ENCODE data around the gene CNDP2. TPM values are rescaled to one million over a fixed set of nuclear protein-coding genes. Genes with fewer than 3 reads are reported as not detected.

CNDP2 gene
- total RNA-seq, 1 donor from 2014 or later: 177 TPM

- Mint-ChIP-seq H3K9me3 (no peaks in the 10 kb centered on the region), H3K27ac (no peak overlapping the region), H3K36me3 (ENCODE audit: low read depth) (no peaks in the 10 kb centered on the region)
Measured at GRCh38 chr18:74480149-74480651, 16.0 kb upstream of the CNDP2 start.

GRCh38 chr18:74482697-74483096, 13.5 kb upstream of the CNDP2 start:
- Mint-ChIP-seq H3K9me3 (no peaks in the 10 kb centered on the region), H3K36me3 (ENCODE audit: low read depth) (no peaks in the 10 kb centered on the region), H3K4me3 (no peak overlapping the region), H3K27ac (no peak overlapping the region), H3K27me3 (peaks cover 6% of the 10 kb centered on the region), H3K4me1 (peaks cover 18% of the 10 kb centered on the region)
- DNase-seq: no peak
- intact Hi-C loops (cut with micrococcal nuclease): no loop called here

More at GRCh38 chr18:74480149-74480651, 16.0 kb upstream of the CNDP2 start:
- Mint-ChIP-seq H3K27me3 (peaks cover 5% of the 10 kb centered on the region), H3K4me1 (peaks cover 10% of the 10 kb centered on the region), H3K4me3 (no peak overlapping the region)
- no peak for DNase-seq
- intact Hi-C loops (cut with micrococcal nuclease): no loop called here

- peaks cover 15% of the 10 kb centered on the region for H3K4me1 Mint-ChIP-seq
- DNase-seq: no peak
- no peak overlapping the region for H3K4me3 Mint-ChIP-seq
- peaks cover 16% of the 10 kb centered on the region for H3K27me3 Mint-ChIP-seq
- peak overlapping the region; percentile 9 for H3K27ac Mint-ChIP-seq
- no peaks in the 10 kb centered on the region for H3K36me3 Mint-ChIP-seq (ENCODE audit: low read depth)
- no peaks in the 10 kb centered on the region for H3K9me3 Mint-ChIP-seq
- intact Hi-C loops (cut with micrococcal nuclease): no loop called here
Measured at GRCh38 chr18:74486119-74486849, 9.9 kb upstream of the CNDP2 start.

- Mint-ChIP-seq H3K27me3 (peaks cover 18% of the 10 kb centered on the region), H3K9me3 (no peaks in the 10 kb centered on the region), H3K4me3 (no peak overlapping the region), H3K4me1 (peaks cover 15% of the 10 kb centered on the region), H3K27ac (no peak overlapping the region), H3K36me3 (ENCODE audit: low read depth) (no peaks in the 10 kb centered on the region)
- DNase-seq: no peak
- intact Hi-C loops (cut with micrococcal nuclease): no loop called here
Measured at GRCh38 chr18:74488354-74488753, 7.8 kb upstream of the CNDP2 start.

GRCh38 chr18:74488864-74489263, 7.3 kb upstream of the CNDP2 start:
- no peaks in the 10 kb centered on the region for H3K36me3 Mint-ChIP-seq (ENCODE audit: low read depth)

GRCh38 chr18:74489676-74490075, 6.5 kb upstream of the CNDP2 start:
- no peak overlapping the region for H3K4me3 Mint-ChIP-seq
- H3K36me3 Mint-ChIP-seq (ENCODE audit: low read depth): no peaks in the 10 kb centered on the region
- peaks cover 17% of the 10 kb centered on the region for H3K4me1 Mint-ChIP-seq
- intact Hi-C loops (cut with micrococcal nuclease): no loop called here
- no peak for DNase-seq
- H3K27ac Mint-ChIP-seq: no peak overlapping the region
- peaks cover 23% of the 10 kb centered on the region for H3K27me3 Mint-ChIP-seq
- no peaks in the 10 kb centered on the region for H3K9me3 Mint-ChIP-seq

More at GRCh38 chr18:74488864-74489263, 7.3 kb upstream of the CNDP2 start:
- Mint-ChIP-seq H3K4me3 (no peak overlapping the region), H3K9me3 (no peaks in the 10 kb centered on the region), H3K27me3 (peaks cover 21% of the 10 kb centered on the region), H3K27ac (no peak overlapping the region), H3K4me1 (peaks cover 19% of the 10 kb centered on the region)
- DNase-seq: no peak
- intact Hi-C loops (cut with micrococcal nuclease): no loop called here

GRCh38 chr18:74492259-74492658, 3.9 kb upstream of the CNDP2 start:
- Mint-ChIP-seq H3K4me1 (peaks cover 14% of the 10 kb centered on the region), H3K9me3 (no peaks in the 10 kb centered on the region), H3K27ac (no peak overlapping the region), H3K4me3 (no peak overlapping the region), H3K36me3 (ENCODE audit: low read depth) (peaks cover 6% of the 10 kb centered on the region), H3K27me3 (peaks cover 23% of the 10 kb centered on the region)
- intact Hi-C loops (cut with micrococcal nuclease): no loop called here
- no peak for DNase-seq

- Mint-ChIP-seq H3K27ac (no peak overlapping the region), H3K4me1 (peaks cover 28% of the 10 kb centered on the region), H3K36me3 (ENCODE audit: low read depth) (peaks cover 9% of the 10 kb centered on the region), H3K4me3 (no peak overlapping the region), H3K27me3 (peaks cover 20% of the 10 kb centered on the region), H3K9me3 (no peaks in the 10 kb centered on the region)
- intact Hi-C loops (cut with micrococcal nuclease): loop anchor here (1.0 to 2.0 kb wide), 3 partner anchors 59 to 297 kb away; no protein-coding TSS in a partner anchor
- DNase-seq: peak; percentile 89
Measured at GRCh38 chr18:74493689-74494088, 2.5 kb upstream of the CNDP2 start.

- DNase-seq: no peak
- Mint-ChIP-seq H3K27ac (no peak overlapping the region), H3K27me3 (peaks cover 15% of the 10 kb centered on the region), H3K4me3 (no peak overlapping the region), H3K36me3 (ENCODE audit: low read depth) (peaks cover 13% of the 10 kb centered on the region), H3K4me1 (peaks cover 34% of the 10 kb centered on the region), H3K9me3 (no peaks in the 10 kb centered on the region)
- intact Hi-C loops (cut with micrococcal nuclease): loop anchor here (2.0 kb wide), 1 partner anchor 58 kb away; no protein-coding TSS in a partner anchor
Measured at GRCh38 chr18:74494514-74494913, 1.6 kb upstream of the CNDP2 start.

- peaks cover 48% of the 10 kb centered on the region for H3K4me1 Mint-ChIP-seq
- H3K9me3 Mint-ChIP-seq: no peaks in the 10 kb centered on the region
- H3K4me3 Mint-ChIP-seq: peak overlapping the region; percentile 90
- H3K27ac Mint-ChIP-seq: peak overlapping the region; percentile 100
- intact Hi-C loops (cut with micrococcal nuclease): loop anchor here (5.0 kb wide), 2 partner anchors 124 to 434 kb away; no protein-coding TSS in a partner anchor
- H3K36me3 Mint-ChIP-seq (ENCODE audit: low read depth): peaks cover 28% of the 10 kb centered on the region
- peaks cover 12% of the 10 kb centered on the region for H3K27me3 Mint-ChIP-seq
- DNase-seq: peak; percentile 85
Measured at GRCh38 chr18:74496508-74497323, 553 bp downstream of the CNDP2 start.

- Mint-ChIP-seq H3K4me1 (peaks cover 50% of the 10 kb centered on the region), H3K9me3 (no peaks in the 10 kb centered on the region), H3K36me3 (ENCODE audit: low read depth) (peaks cover 32% of the 10 kb centered on the region), H3K4me3 (peak overlapping the region; percentile 90), H3K27me3 (peaks cover 10% of the 10 kb centered on the region), H3K27ac (peak overlapping the region; percentile 100)
- intact Hi-C loops (cut with micrococcal nuclease): loop anchor here (5.0 kb wide), 2 partner anchors 125 to 435 kb away; no protein-coding TSS in a partner anchor
- no peak for DNase-seq
Measured at GRCh38 chr18:74497324-74497676, 1.1 kb downstream of the CNDP2 start.

- H3K9me3 Mint-ChIP-seq: no peaks in the 10 kb centered on the region
- no peak for DNase-seq
- peak overlapping the region; percentile 100 for H3K27ac Mint-ChIP-seq
- H3K36me3 Mint-ChIP-seq (ENCODE audit: low read depth): peaks cover 36% of the 10 kb centered on the region
- H3K4me1 Mint-ChIP-seq: peaks cover 50% of the 10 kb centered on the region
- intact Hi-C loops (cut with micrococcal nuclease): loop anchor here (5.0 kb wide), 2 partner anchors 125 to 435 kb away; no protein-coding TSS in a partner anchor
- peak overlapping the region; percentile 90 for H3K4me3 Mint-ChIP-seq
- H3K27me3 Mint-ChIP-seq: peaks cover 8% of the 10 kb centered on the region
Measured at GRCh38 chr18:74497778-74498177, 1.6 kb downstream of the CNDP2 start.

GRCh38 chr18:74498712-74499627, 2.8 kb downstream of the CNDP2 start:
- peak overlapping the region; percentile 100 for H3K27ac Mint-ChIP-seq
- H3K9me3 Mint-ChIP-seq: no peaks in the 10 kb centered on the region
- intact Hi-C loops (cut with micrococcal nuclease): loop anchor here (1.0 to 5.0 kb wide), 6 partner anchors 98 to 711 kb away; partner anchors contain the start of genes TIMM21, TSHZ1 and ZNF407
- DNase-seq: peak; percentile 94
- peaks cover 46% of the 10 kb centered on the region for H3K36me3 Mint-ChIP-seq (ENCODE audit: low read depth)
- peak overlapping the region; percentile 90 for H3K4me3 Mint-ChIP-seq
- H3K27me3 Mint-ChIP-seq: peaks cover 5% of the 10 kb centered on the region
- peaks cover 51% of the 10 kb centered on the region for H3K4me1 Mint-ChIP-seq
